ENCODE measurements around the gene DNAJB13.
"Not testable (repeated sequence)": the region's sequence is repeated elsewhere in the genome, so short reads cannot be mapped to it uniquely, and the experiment has no call there.

DNAJB13 gene

GRCh38 chr11:73976451-73977151 is 25.8 kb downstream of the DNAJB13 start:
- peaks cover 20% of the 10 kb centered on the region; the same call in 1 of the 2 replicates for H3K4me1 ChIP-seq (ENCODE audit: insufficient read depth, low read length)
- H3K36me3 ChIP-seq (ENCODE audit: insufficient read depth, low read length) = peaks cover 15% of the 10 kb centered on the region
- no peak overlapping the region for H3K9ac ChIP-seq (ENCODE audit: low read depth, low read length)

GRCh38 chr11:73977856-73978519 is 27.2 kb downstream of the DNAJB13 start:
- peaks cover 15% of the 10 kb centered on the region for H3K36me3 ChIP-seq (ENCODE audit: insufficient read depth, low read length)
- no peak overlapping the region for H3K9ac ChIP-seq (ENCODE audit: low read depth, low read length)
- H3K4me1 ChIP-seq (ENCODE audit: insufficient read depth, low read length) = peaks cover 20% of the 10 kb centered on the region; the same call in 1 of the 2 replicates
- no peaks in the 10 kb centered on the region for H3K9me3 ChIP-seq (ENCODE audit: control insufficient read depth, insufficient read depth, low read length)

More at GRCh38 chr11:73976451-73977151, 25.8 kb downstream of the DNAJB13 start:
- no peaks in the 10 kb centered on the region for H3K9me3 ChIP-seq (ENCODE audit: control insufficient read depth, insufficient read depth, low read length)

- H3K9me3 ChIP-seq (ENCODE audit: control insufficient read depth, insufficient read depth, low read length) = no peaks in the 10 kb centered on the region
- no peak overlapping the region for H3K9ac ChIP-seq (ENCODE audit: low read depth, low read length)
- H3K36me3 ChIP-seq (ENCODE audit: insufficient read depth, low read length) = peaks cover 15% of the 10 kb centered on the region
- peaks cover 23% of the 10 kb centered on the region; the same call in 1 of the 2 replicates for H3K4me1 ChIP-seq (ENCODE audit: insufficient read depth, low read length)
Measured at GRCh38 chr11:73978576-73979086, 27.8 kb downstream of the DNAJB13 start.

GRCh38 chr11:73980001-73980961 is 29.5 kb downstream of the DNAJB13 start:
- Histone ChIP-seq H3K9ac (ENCODE audit: low read depth, low read length) (no peak overlapping the region), H3K36me3 (ENCODE audit: insufficient read depth, low read length) (peaks cover 15% of the 10 kb centered on the region), H3K4me1 (ENCODE audit: insufficient read depth, low read length) (peaks cover 27% of the 10 kb centered on the region; the same call in 1 of the 2 replicates), H3K9me3 (ENCODE audit: control insufficient read depth, insufficient read depth, low read length) (no peaks in the 10 kb centered on the region)

GRCh38 chr11:73981051-73981805 is 30.4 kb downstream of the DNAJB13 start:
- peak overlapping the region; percentile 90; the same call in 1 of the 2 replicates for H3K9ac ChIP-seq (ENCODE audit: low read depth, low read length)
- H3K4me1 ChIP-seq (ENCODE audit: insufficient read depth, low read length) = peaks cover 27% of the 10 kb centered on the region; the same call in 1 of the 2 replicates
- H3K9me3 ChIP-seq (ENCODE audit: control insufficient read depth, insufficient read depth, low read length) = no peaks in the 10 kb centered on the region
- H3K36me3 ChIP-seq (ENCODE audit: insufficient read depth, low read length) = peaks cover 12% of the 10 kb centered on the region

DNA sequence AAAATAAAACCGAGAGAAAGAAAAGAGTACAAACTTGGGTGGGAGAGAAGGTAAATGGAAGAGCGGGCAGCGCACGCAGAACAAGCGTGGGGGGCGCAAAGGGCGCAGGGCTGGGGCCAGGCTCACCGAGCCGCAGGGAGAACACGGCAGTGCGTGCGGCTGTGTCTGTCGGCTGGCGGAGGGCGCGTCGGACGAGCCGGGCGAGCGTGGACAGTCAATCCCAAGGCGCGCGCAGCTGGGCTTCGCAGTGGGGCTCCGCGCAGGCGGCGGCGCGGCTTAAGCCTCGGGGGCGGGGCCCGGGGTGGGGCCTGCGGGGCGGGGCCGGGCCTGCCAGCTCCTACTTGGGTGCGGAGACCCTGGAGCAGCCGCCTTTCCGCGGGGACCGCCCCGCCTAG is 31.8 kb downstream of the DNAJB13 start, which contains the start of gene UCP2:
TSS of gene UCP2 (minus strand) at position 249 of the 395 bp plus-strand sequence. CDS start 4,465 bp downstream, outside the sequence.
- H3K4me1 ChIP-seq (ENCODE audit: insufficient read depth, low read length) = peaks cover 27% of the 10 kb centered on the region; the same call in 1 of the 2 replicates
- 0 out of 2 replicates have a peak, but pooled peaks cover 5% of the 10 kb centered on the region for H3K36me3 ChIP-seq (ENCODE audit: insufficient read depth, low read length)

GRCh38 chr11:73982990-73983740 is 32.3 kb downstream of the DNAJB13 start:
- no peaks in the 10 kb centered on the region for H3K9me3 ChIP-seq (ENCODE audit: control insufficient read depth, insufficient read depth, low read length)
- H3K4me1 ChIP-seq (ENCODE audit: insufficient read depth, low read length) = peaks cover 27% of the 10 kb centered on the region; the same call in 1 of the 2 replicates
- H3K9ac ChIP-seq (ENCODE audit: low read depth, low read length) = peak overlapping the region; percentile 74
- H3K36me3 ChIP-seq (ENCODE audit: insufficient read depth, low read length) = 0 out of 2 replicates have a peak, but pooled peaks cover 3% of the 10 kb centered on the region

More for the DNA sequence above, 31.8 kb downstream of the DNAJB13 start, which contains the start of gene UCP2:
- Histone ChIP-seq H3K9me3 (ENCODE audit: control insufficient read depth, insufficient read depth, low read length) (no peaks in the 10 kb centered on the region), H3K9ac (ENCODE audit: low read depth, low read length) (peak within 1 kb of the TSS; percentile 90)

- H3K36me3 ChIP-seq (ENCODE audit: insufficient read depth, low read length) = 0 out of 2 replicates have a peak, but pooled peaks cover 3% of the 10 kb centered on the region
- H3K4me1 ChIP-seq (ENCODE audit: insufficient read depth, low read length) = peaks cover 27% of the 10 kb centered on the region; the same call in 1 of the 2 replicates
- no peaks in the 10 kb centered on the region for H3K9me3 ChIP-seq (ENCODE audit: control insufficient read depth, insufficient read depth, low read length)
- H3K9ac ChIP-seq (ENCODE audit: low read depth, low read length) = peak overlapping the region; percentile 74; the same call in 1 of the 2 replicates
Measured at GRCh38 chr11:73983741-73984538, 33.1 kb downstream of the DNAJB13 start.

- not testable (repeated sequence) for H3K36me3 ChIP-seq (ENCODE audit: insufficient read depth, low read length); H3K9me3 ChIP-seq (ENCODE audit: control insufficient read depth, insufficient read depth, low read length); H3K9ac ChIP-seq (ENCODE audit: low read depth, low read length)
- peaks cover 17% of the 10 kb centered on the region; the same call in 1 of the 2 replicates for H3K4me1 ChIP-seq (ENCODE audit: insufficient read depth, low read length)
Measured at GRCh38 chr11:73985661-73986060, 34.8 kb downstream of the DNAJB13 start.

- H3K9ac ChIP-seq (ENCODE audit: low read depth, low read length) = no peak overlapping the region
- H3K36me3 ChIP-seq (ENCODE audit: insufficient read depth, low read length) = no peaks in the 10 kb centered on the region
- H3K4me1 ChIP-seq (ENCODE audit: insufficient read depth, low read length) = peaks cover 15% of the 10 kb centered on the region; the same call in 1 of the 2 replicates
- no peaks in the 10 kb centered on the region for H3K9me3 ChIP-seq (ENCODE audit: control insufficient read depth, insufficient read depth, low read length)
Measured at GRCh38 chr11:73988227-73988626, 37.4 kb downstream of the DNAJB13 start.

GRCh38 chr11:73989156-73989555 is 38.3 kb downstream of the DNAJB13 start:
- Histone ChIP-seq H3K4me1 (ENCODE audit: insufficient read depth, low read length) (peaks cover 8% of the 10 kb centered on the region; the same call in 1 of the 2 replicates), H3K9me3 (ENCODE audit: control insufficient read depth, insufficient read depth, low read length) (no peaks in the 10 kb centered on the region), H3K36me3 (ENCODE audit: insufficient read depth, low read length) (no peaks in the 10 kb centered on the region), H3K9ac (ENCODE audit: low read depth, low read length) (no peak overlapping the region)

DNA sequence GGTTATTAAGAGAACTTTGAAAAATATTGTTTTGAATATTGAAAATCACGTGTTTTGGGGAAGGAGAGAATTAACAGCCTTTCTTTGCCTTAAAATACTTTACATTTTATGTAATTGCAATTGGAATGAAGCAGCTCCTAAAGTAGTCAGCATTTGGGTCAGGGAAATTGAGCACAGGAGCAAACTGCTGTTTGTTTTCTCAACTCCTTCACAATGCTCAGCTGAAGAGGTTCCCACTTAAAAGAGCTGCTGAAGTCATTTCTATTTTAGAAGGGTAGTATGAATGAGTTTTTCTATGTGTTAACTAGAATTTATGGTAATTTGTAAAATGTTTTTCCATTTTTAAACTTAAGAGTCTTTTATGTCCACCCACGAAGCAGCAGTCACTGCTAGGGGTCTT is 39.9 kb downstream of the DNAJB13 start:
- Histone ChIP-seq H3K4me1 (ENCODE audit: insufficient read depth, low read length) (peaks cover 8% of the 10 kb centered on the region; the same call in 1 of the 2 replicates), H3K9ac (ENCODE audit: low read depth, low read length) (no peak overlapping the region)

More for the DNA sequence above, 39.9 kb downstream of the DNAJB13 start:
- Histone ChIP-seq H3K36me3 (ENCODE audit: insufficient read depth, low read length) (no peaks in the 10 kb centered on the region), H3K9me3 (ENCODE audit: control insufficient read depth, insufficient read depth, low read length) (no peaks in the 10 kb centered on the region)

Measured in ES-I3 (cell line).